IMR-90 (cell line): ENCODE data around the gene RHOD. TPM values are rescaled to one million over a fixed set of nuclear protein-coding genes. Genes with fewer than 3 reads are reported as not detected.

Experiments
- ATAC-seq: fragments of 200-7000 bp; cut with Tn5 transposase; 2 replicates; pipeline ENCODE4 v1.9.1; 2020; ENCODE audit warnings: low read depth, mild to moderate bottlenecking, moderate library complexity
- BruUV-seq: library from RNA; stranded (reverse); fragments of 400-500 nt; replicated peaks from 2 replicates; lab custom pipeline; 2021; lab: Mats Ljungman, UMichigan
- CTCF ChIA-PET: fragments of 300-600 bp; formaldehyde crosslinking; extraction: SDS; loops from one replicate; lab custom pipeline; 2021; ENCODE audit warnings: antibody characterized with exemption; lab: Yijun Ruan, JAX
- POLR2A ChIA-PET: fragments of 300-600 bp; sonication (Branson Sonifier 250); formaldehyde crosslinking; loops from one replicate; lab custom pipeline; 2022; ENCODE audit warnings: antibody characterized with exemption; ENCODE audit not compliant: unreplicated experiment; lab: Charles Lee
- DNase-seq: peaks from one replicate; pipeline ENCODE4 v3.0.0; 2013
- H2AFZ ChIP-seq: replicated peaks from 2 replicates; pipeline ENCODE3; 2013; ENCODE audit warnings: low read length, mild to moderate bottlenecking; ENCODE audit not compliant: poor library complexity
- H2AK5ac ChIP-seq: 2 replicates; pipeline ENCODE4 v1.6.1; 2013; ENCODE audit warnings: low read depth, low read length, inconsistent platforms
- H2AK9ac ChIP-seq: replicated peaks from 2 replicates; pipeline ENCODE3; 2013; ENCODE audit warnings: mild to moderate bottlenecking, low read depth, low read length, moderate library complexity; ENCODE audit not compliant: poor library complexity
- H2BK120ac ChIP-seq: 2 replicates; pipeline ENCODE4 v1.6.1; 2013; ENCODE audit warnings: low read depth, low read length, inconsistent platforms
- H2BK15ac ChIP-seq: 3 replicates; pipeline ENCODE4 v1.6.1; 2013; ENCODE audit warnings: low read depth, low read length, inconsistent platforms
- H2BK20ac ChIP-seq: 2 replicates; pipeline ENCODE4 v1.6.1; 2013; ENCODE audit warnings: low read depth, mild to moderate bottlenecking, inconsistent platforms, low read length, moderate library complexity
- H2BK5ac ChIP-seq: 2 replicates; pipeline ENCODE4 v1.6.1; 2013; ENCODE audit warnings: mild to moderate bottlenecking, low read depth, low read length, inconsistent platforms; ENCODE audit not compliant: poor library complexity, severe bottlenecking
- H3K14ac ChIP-seq: replicated peaks from 2 replicates; pipeline ENCODE4 v1.6.1; 2013; ENCODE audit warnings: low read depth, low read length, inconsistent platforms
- H3K18ac ChIP-seq: 2 replicates; pipeline ENCODE4 v1.6.1; 2013; ENCODE audit warnings: low read depth, low read length, control low read depth
- H3K23ac ChIP-seq: 2 replicates; pipeline ENCODE4 v1.6.1; 2013; ENCODE audit warnings: low read depth, low read length, inconsistent platforms
- H3K27ac ChIP-seq: 2 replicates; pipeline ENCODE4 v1.5.1; 2013; ENCODE audit warnings: mild to moderate bottlenecking, control low read depth, low read length; ENCODE audit not compliant: insufficient read depth
- H3K27me3 ChIP-seq: 2 replicates; pipeline ENCODE4 v1.6.1; 2013; ENCODE audit warnings: low read length; ENCODE audit not compliant: control insufficient read depth, insufficient read depth
- H3K36me3 ChIP-seq: 2 replicates; pipeline ENCODE4 v1.6.1; 2013; ENCODE audit warnings: low read length, mixed read lengths; ENCODE audit not compliant: control insufficient read depth, insufficient read depth
- H3K4ac ChIP-seq: 2 replicates; pipeline ENCODE4 v1.6.1; 2013; ENCODE audit warnings: low read depth, low read length, inconsistent platforms
- H3K4me1 ChIP-seq: 2 replicates; pipeline ENCODE4 v1.6.1; 2013; ENCODE audit warnings: low read length, mixed read lengths; ENCODE audit not compliant: control insufficient read depth, insufficient read depth
- H3K4me2 ChIP-seq: 2 replicates; pipeline ENCODE4 v1.6.1; 2013; ENCODE audit warnings: low read depth, mild to moderate bottlenecking, control low read depth, low read length, moderate library complexity
- H3K4me3 ChIP-seq: 2 replicates; pipeline ENCODE4 v1.5.1; 2013; ENCODE audit warnings: low read depth, mild to moderate bottlenecking, control low read depth, low read length, moderate library complexity; ENCODE audit not compliant: insufficient read depth
- H3K56ac ChIP-seq: 2 replicates; pipeline ENCODE4 v1.6.1; 2013; ENCODE audit warnings: low read length, inconsistent platforms; ENCODE audit not compliant: insufficient read depth; ENCODE audit errors: extremely low read depth
- H3K79me1 ChIP-seq, 2 experiments: 2 replicates each; pipeline ENCODE4 v1.6.1; 2013; ENCODE audit warnings: low read length in 2 of 2, inconsistent platforms in 1 of 2, low read depth in 1 of 2
- H3K9ac ChIP-seq: 2 replicates; pipeline ENCODE4 v1.6.1; 2013; ENCODE audit warnings: low read depth, low read length, control low read depth
- H3K9me1 ChIP-seq: 2 replicates; pipeline ENCODE4 v1.6.1; 2013; ENCODE audit warnings: low read length, inconsistent platforms; ENCODE audit not compliant: insufficient read depth
- H3K9me3 ChIP-seq: 2 replicates; pipeline ENCODE4 v1.6.1; 2013; ENCODE audit warnings: low read length; ENCODE audit not compliant: control insufficient read depth, insufficient read depth
- H4K20me1 ChIP-seq: 2 replicates; pipeline ENCODE4 v1.6.1; 2013; ENCODE audit warnings: low read length, inconsistent platforms; ENCODE audit not compliant: insufficient read depth
- H4K5ac ChIP-seq: 2 replicates; pipeline ENCODE4 v1.6.1; 2013; ENCODE audit warnings: mild to moderate bottlenecking, low read depth, low read length, control low read depth
- H4K8ac ChIP-seq, 2 experiments: 2 replicates each; pipeline ENCODE4 v1.6.1; 2013; ENCODE audit warnings: low read depth in 2 of 2, low read length in 2 of 2, control low read depth in 1 of 2, inconsistent platforms in 1 of 2
- H4K91ac ChIP-seq: 2 replicates; pipeline ENCODE4 v1.6.1; 2013; ENCODE audit warnings: low read depth, low read length, inconsistent platforms; ENCODE audit not compliant: insufficient read depth
- BHLHE40 ChIP-seq: fragments of 150-350 bp; IDR thresholded peaks from 2 replicates; pipeline ENCODE4 v1.6.1; 2016; ENCODE audit warnings: mild to moderate bottlenecking, low read depth, low read length
- CEBPB ChIP-seq: IDR thresholded peaks from 2 replicates; pipeline ENCODE4 v1.6.1; 2012; ENCODE audit warnings: low read depth, low read length, improper control_type of control experiment
- CHD1 ChIP-seq: IDR thresholded peaks from 2 replicates; pipeline ENCODE4 v1.6.1; 2012; ENCODE audit warnings: low read depth, low read length, improper control_type of control experiment
- FOS ChIP-seq: fragments of 150-350 bp; IDR thresholded peaks from 2 replicates; pipeline ENCODE4 v1.6.1; 2016; ENCODE audit warnings: low read depth, low read length
- MAFK ChIP-seq: IDR thresholded peaks from 2 replicates; pipeline ENCODE4 v1.6.1; 2012; ENCODE audit warnings: low read depth, low read length, improper control_type of control experiment
- MAZ ChIP-seq: IDR thresholded peaks from 2 replicates; pipeline ENCODE4 v1.6.1; 2012; ENCODE audit warnings: low read depth, mild to moderate bottlenecking, low read length, improper control_type of control experiment, moderate library complexity, borderline replicate concordance
- MXI1 ChIP-seq: IDR thresholded peaks from 2 replicates; pipeline ENCODE4 v1.6.1; 2012; ENCODE audit warnings: low read depth, mild to moderate bottlenecking, low read length, moderate library complexity, borderline replicate concordance
- NFE2L2 ChIP-seq: fragments of 150-350 bp; IDR thresholded peaks from 2 replicates; pipeline ENCODE4 v1.6.1; 2016; ENCODE audit warnings: low read depth, mild to moderate bottlenecking, low read length
- POLR2A ChIP-seq: IDR thresholded peaks from 2 replicates; pipeline ENCODE4 v1.6.1; 2012; ENCODE audit warnings: mild to moderate bottlenecking, low read depth, low read length
- RAD21 ChIP-seq: IDR thresholded peaks from 2 replicates; pipeline ENCODE4 v1.6.1; 2012; ENCODE audit warnings: low read length, improper control_type of control experiment
- RCOR1 ChIP-seq: IDR thresholded peaks from 2 replicates; pipeline ENCODE4 v1.6.1; 2012; ENCODE audit warnings: mild to moderate bottlenecking, low read length, improper control_type of control experiment; ENCODE audit not compliant: insufficient replicate concordance
- RFX5 ChIP-seq: IDR thresholded peaks from 2 replicates; pipeline ENCODE4 v1.8.0; 2012; ENCODE audit warnings: low read depth, mild to moderate bottlenecking, low read length, moderate library complexity
- SMC3 ChIP-seq: fragments of 150-350 bp; IDR thresholded peaks from 2 replicates; pipeline ENCODE4 v1.6.1; 2016; ENCODE audit warnings: low read depth, mild to moderate bottlenecking, antibody characterized with exemption, low read length, moderate library complexity
- WGBS, 2 experiments: methylation state at CpG; one replicate each; pipeline versions ENCODE4 v1.1.5 to v1.1.7; 2013; ENCODE audit warnings: missing lambda C conversion rate in 2 of 2; ENCODE audit not compliant: insufficient read length in 1 of 2; ENCODE audit errors: extremely low coverage in 2 of 2; 5-methylcytosine and 5-hydroxymethylcytosine counted together
- dilution Hi-C: fragments of 300-500 bp; cut with HindIII; formaldehyde crosslinking; loops from one replicate; pipeline ENCODE4 v1.14.3; 2018; ENCODE audit warnings: low sequenced_read_pairs; ENCODE audit not compliant: unreplicated experiment
- in situ Hi-C: fragments of 300-500 bp; cut with MboI; formaldehyde crosslinking; loops from 3 replicates; pipeline ENCODE4 v1.14.3; 2019; ENCODE audit warnings: low sequenced_read_pairs, inconsistent platforms, mixed read lengths
- intact Hi-C: fragments of 100-400 bp; cut with micrococcal nuclease; formaldehyde crosslinking; loops from 2 replicates; pipeline ENCODE4 v1.10.0; 2022
- polyA plus RNA-seq, 3 experiments: library from polyadenylated mRNA; depleted of rRNA; stranded (reverse); fragments of >200 nt; gene quantifications; 2 replicates each; pipeline ENCODE4 v1.2.3, GENCODE V29; 2012; ENCODE audit warnings: low replicate concordance in 1 of 3
- total RNA-seq: library from RNA; depleted of rRNA; stranded (reverse); fragments of >200 nt; gene quantifications from 2 replicates; pipeline ENCODE4 v1.2.3, GENCODE V29; 2012
- TF ChIP-seq, protein P1 (sequence below): fragments of 150-350 bp; IDR thresholded peaks from 2 replicates; pipeline ENCODE4 v1.6.1; 2016; ENCODE audit warnings: low read depth, mild to moderate bottlenecking, low read length, moderate library complexity, borderline replicate concordance
- TF ChIP-seq, protein P2 (sequence below): conservative IDR thresholded peaks from 2 replicates; pipeline ENCODE4 v1.5.1; 2012; ENCODE audit warnings: mild to moderate bottlenecking, low read depth, low read length, improper control_type of control experiment
- TF ChIP-seq, protein P3 (sequence below): fragments of 150-350 bp; IDR thresholded peaks from 2 replicates; pipeline ENCODE4 v1.6.1; 2017; ENCODE audit warnings: mild to moderate bottlenecking, antibody characterized with exemption, low read length, low read depth

Gene RHOD
- total and polyA plus RNA-seq, 2 of the 4 experiments (the other 2 are of a cell fraction): 4.7 to 10.9 TPM

DNA sequence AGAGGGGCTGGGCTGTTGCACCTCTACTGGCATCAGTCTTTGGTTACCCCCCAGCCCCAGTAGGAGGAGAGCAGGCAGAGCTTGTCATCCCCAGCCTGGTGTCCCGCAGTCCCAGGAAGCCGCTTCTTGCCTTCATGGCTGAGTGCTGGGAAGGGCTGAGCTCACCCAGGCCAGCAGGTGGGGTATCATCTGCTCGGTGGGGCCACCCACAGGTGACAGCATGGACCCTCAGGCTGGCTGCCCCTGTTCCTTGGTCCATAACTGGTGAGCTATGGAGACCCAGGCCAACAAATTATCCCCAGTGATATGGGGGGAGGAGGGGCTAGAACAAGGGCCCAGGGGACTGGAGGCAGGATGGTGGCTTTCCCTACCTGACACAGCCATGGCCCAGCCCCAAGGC is 6.5 kb upstream of the RHOD start:
- POLR2A ChIA-PET: no interaction called here
- H2BK5ac ChIP-seq: no peak overlapping the region
- no peak overlapping the region for H3K27ac ChIP-seq
- H3K9me3 ChIP-seq: no peaks in the 10 kb centered on the region
- ATAC-seq: no peak
- H3K9ac ChIP-seq: no peak overlapping the region
- no peak overlapping the region for H4K8ac ChIP-seq
- H3K23ac ChIP-seq: no peak overlapping the region
- no peaks in the 10 kb centered on the region for H3K36me3 ChIP-seq
- TF ChIP-seq SMC3 (no peak), CHD1 (no peak), RFX5 (no peak), MAZ (no peak), FOS (no peak), CEBPB (no peak), MAFK (no peak), MXI1 (no peak), RCOR1 (no peak), POLR2A (no peak), RAD21 (no peak), BHLHE40 (no peak), NFE2L2 (no peak)
- TF ChIP-seq, protein P1, sequence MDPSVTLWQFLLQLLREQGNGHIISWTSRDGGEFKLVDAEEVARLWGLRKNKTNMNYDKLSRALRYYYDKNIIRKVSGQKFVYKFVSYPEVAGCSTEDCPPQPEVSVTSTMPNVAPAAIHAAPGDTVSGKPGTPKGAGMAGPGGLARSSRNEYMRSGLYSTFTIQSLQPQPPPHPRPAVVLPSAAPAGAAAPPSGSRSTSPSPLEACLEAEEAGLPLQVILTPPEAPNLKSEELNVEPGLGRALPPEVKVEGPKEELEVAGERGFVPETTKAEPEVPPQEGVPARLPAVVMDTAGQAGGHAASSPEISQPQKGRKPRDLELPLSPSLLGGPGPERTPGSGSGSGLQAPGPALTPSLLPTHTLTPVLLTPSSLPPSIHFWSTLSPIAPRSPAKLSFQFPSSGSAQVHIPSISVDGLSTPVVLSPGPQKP: no peak
- TF ChIP-seq, protein P2, sequence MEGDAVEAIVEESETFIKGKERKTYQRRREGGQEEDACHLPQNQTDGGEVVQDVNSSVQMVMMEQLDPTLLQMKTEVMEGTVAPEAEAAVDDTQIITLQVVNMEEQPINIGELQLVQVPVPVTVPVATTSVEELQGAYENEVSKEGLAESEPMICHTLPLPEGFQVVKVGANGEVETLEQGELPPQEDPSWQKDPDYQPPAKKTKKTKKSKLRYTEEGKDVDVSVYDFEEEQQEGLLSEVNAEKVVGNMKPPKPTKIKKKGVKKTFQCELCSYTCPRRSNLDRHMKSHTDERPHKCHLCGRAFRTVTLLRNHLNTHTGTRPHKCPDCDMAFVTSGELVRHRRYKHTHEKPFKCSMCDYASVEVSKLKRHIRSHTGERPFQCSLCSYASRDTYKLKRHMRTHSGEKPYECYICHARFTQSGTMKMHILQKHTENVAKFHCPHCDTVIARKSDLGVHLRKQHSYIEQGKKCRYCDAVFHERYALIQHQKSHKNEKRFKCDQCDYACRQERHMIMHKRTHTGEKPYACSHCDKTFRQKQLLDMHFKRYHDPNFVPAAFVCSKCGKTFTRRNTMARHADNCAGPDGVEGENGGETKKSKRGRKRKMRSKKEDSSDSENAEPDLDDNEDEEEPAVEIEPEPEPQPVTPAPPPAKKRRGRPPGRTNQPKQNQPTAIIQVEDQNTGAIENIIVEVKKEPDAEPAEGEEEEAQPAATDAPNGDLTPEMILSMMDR: no peak
- TF ChIP-seq, protein P3, sequence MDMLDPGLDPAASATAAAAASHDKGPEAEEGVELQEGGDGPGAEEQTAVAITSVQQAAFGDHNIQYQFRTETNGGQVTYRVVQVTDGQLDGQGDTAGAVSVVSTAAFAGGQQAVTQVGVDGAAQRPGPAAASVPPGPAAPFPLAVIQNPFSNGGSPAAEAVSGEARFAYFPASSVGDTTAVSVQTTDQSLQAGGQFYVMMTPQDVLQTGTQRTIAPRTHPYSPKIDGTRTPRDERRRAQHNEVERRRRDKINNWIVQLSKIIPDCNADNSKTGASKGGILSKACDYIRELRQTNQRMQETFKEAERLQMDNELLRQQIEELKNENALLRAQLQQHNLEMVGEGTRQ: no peak
- H2BK15ac ChIP-seq: no peak overlapping the region
- H3K27me3 ChIP-seq: no peaks in the 10 kb centered on the region
- WGBS, 2 experiments: 90% methylated on average over 2 of the region's 3 CpGs; no CpG with 5 or more reads in 1 of the 2 experiments
- H4K91ac ChIP-seq: no peak overlapping the region
- no peak overlapping the region for H2BK120ac ChIP-seq
- no peak overlapping the region for H3K4ac ChIP-seq
- BruUV-seq: no TSS peak
- CTCF ChIA-PET: no interaction called here
- H4K20me1 ChIP-seq: 0 out of 2 replicates have a peak, but pooled peaks cover 4% of the 10 kb centered on the region
- no peak overlapping the region for H2BK20ac ChIP-seq
- H3K79me1 ChIP-seq: 0 out of 4 replicates have a peak, but pooled peaks cover 0 to 3% of the 10 kb centered on the region in 2 experiments
- H3K4me2 ChIP-seq: no peak overlapping the region
- H3K56ac ChIP-seq: no peak overlapping the region
- H3K4me1 ChIP-seq: peaks cover 12% of the 10 kb centered on the region
- H4K5ac ChIP-seq: no peak overlapping the region
- no peak overlapping the region for H3K14ac ChIP-seq
- H3K18ac ChIP-seq: no peak overlapping the region
- intact Hi-C loops: no loop called here
- dilution Hi-C loops: no loop called here
- H2AK5ac ChIP-seq: no peak overlapping the region
- no peak overlapping the region for H2AK9ac ChIP-seq
- in situ Hi-C loops: no loop called here
- peaks cover 10% of the 10 kb centered on the region for H3K9me1 ChIP-seq
- no peak overlapping the region for H3K4me3 ChIP-seq
- H2AFZ ChIP-seq: no peak overlapping the region
- DNase-seq: no peak
